GM12878 (cell line): ENCODE measurements around the gene SHISA3. TPM values are rescaled to one million over a fixed set of nuclear protein-coding genes. Genes with fewer than 3 reads are reported as not detected.
A peak's percentile ranks its signal among the peaks of the same experiment; 100 is the strongest.

ENCODE experiments used
- ATAC-seq: fragments of 200-7000 bp; cut with Tn5 transposase; 3 replicates; pipeline ENCODE4 v1.9.1; 2020; ENCODE audit warnings: mild to moderate bottlenecking, moderate library complexity
- BruUV-seq: library from RNA; stranded (reverse); fragments of 400-500 nt; replicated peaks from 2 replicates; lab custom pipeline; 2021; lab: Mats Ljungman, UMichigan
- CTCF ChIA-PET: fragments of 300-600 bp; sonication (Branson Sonifier 250); formaldehyde crosslinking; extraction: SDS; loops from one replicate; lab custom pipeline; 2021; ENCODE audit warnings: inconsistent platforms; lab: Yijun Ruan, JAX
- POLR2A ChIA-PET: fragments of 350-600 bp; formaldehyde crosslinking; extraction: SDS; loops from one replicate; lab custom pipeline; 2021; ENCODE audit warnings: inconsistent platforms; lab: Charles Lee
- RAD21 ChIA-PET: fragments of 300-600 bp; sonication (Branson Sonifier 250); formaldehyde crosslinking; loops from one replicate; lab custom pipeline; 2023; ENCODE audit warnings: antibody characterized with exemption; ENCODE audit not compliant: unreplicated experiment; lab: Charles Lee
- SMC1A ChIA-PET: fragments of 300-600 bp; sonication (Branson Sonifier 250); formaldehyde crosslinking; loops from one replicate; lab custom pipeline; 2023; ENCODE audit not compliant: unreplicated experiment, uncharacterized antibody; lab: Charles Lee
- DNase-seq: peaks from one replicate; pipeline ENCODE4 v3.0.0-alpha.2; 2011; ENCODE audit warnings: low read depth, low spot score
- FAIRE-seq: peaks from 3 replicates; lab custom pipeline; 2011; peaks lifted over from hg19 to GRCh38; lab: Jason Lieb, UNC
- H2AFZ ChIP-seq: 2 replicates; pipeline ENCODE4 v1.6.0; 2011; ENCODE audit warnings: low read depth, low read length, control low read depth; ENCODE audit not compliant: control insufficient read depth
- H3K27ac ChIP-seq: 2 replicates; pipeline ENCODE4 v1.5.1; 2011; ENCODE audit warnings: control low read depth; ENCODE audit not compliant: control insufficient read depth, insufficient read depth
- H3K27me3 ChIP-seq, 2 experiments: replicated peaks in 1 of 2; 2 replicates each; pipeline versions ENCODE4 v1.6.0 to v1.6.1; 2011; ENCODE audit warnings: low read length in 1 of 2; ENCODE audit not compliant: control insufficient read depth in 2 of 2, insufficient read depth in 2 of 2
- H3K36me3 ChIP-seq, 2 experiments: 2 replicates each; pipeline ENCODE4 v1.5.1; 2011; ENCODE audit warnings: low read length in 1 of 2; ENCODE audit not compliant: control insufficient read depth in 2 of 2, insufficient read depth in 2 of 2
- H3K4me1 ChIP-seq: 2 replicates; pipeline ENCODE4 v1.6.1; 2011; ENCODE audit warnings: mild to moderate bottlenecking, low read length, moderate library complexity, mixed read lengths; ENCODE audit not compliant: control insufficient read depth, insufficient read depth
- H3K4me2 ChIP-seq: 2 replicates; pipeline ENCODE4 v1.6.0; 2011; ENCODE audit warnings: control low read depth; ENCODE audit not compliant: control insufficient read depth, insufficient read depth
- H3K4me3 ChIP-seq: fragments of 200-600 bp; sonication (generic); 2 replicates; pipeline ENCODE4 v1.5.1; 2016
- H3K79me2 ChIP-seq: 2 replicates; pipeline ENCODE4 v1.6.0; 2011; ENCODE audit warnings: low read length; ENCODE audit not compliant: control insufficient read depth, insufficient read depth
- H3K9ac ChIP-seq: 2 replicates; pipeline ENCODE4 v1.8.0; 2011; ENCODE audit warnings: low read length, control low read depth, mixed read lengths; ENCODE audit not compliant: control insufficient read depth, insufficient read depth
- H3K9me3 ChIP-seq: replicated peaks from 3 replicates; pipeline ENCODE4 v1.5.1; 2011; ENCODE audit warnings: mild to moderate bottlenecking, low read length; ENCODE audit not compliant: control insufficient read depth, insufficient read depth
- H4K20me1 ChIP-seq: 2 replicates; pipeline ENCODE4 v1.6.0; 2011; ENCODE audit not compliant: control insufficient read depth, insufficient read depth
- HDAC6 ChIP-seq: fragments of 200-600 bp; sonication (generic); IDR thresholded peaks from one replicate; pipeline ENCODE4 v1.8.0; 2017; ENCODE audit warnings: antibody characterized with exemption; ENCODE audit not compliant: unreplicated experiment
- RAD21 ChIP-seq: IDR thresholded peaks from 2 replicates; pipeline ENCODE4 v1.6.1; 2011; ENCODE audit warnings: mild to moderate bottlenecking, low read depth, low read length, moderate library complexity; ENCODE audit not compliant: insufficient read depth
- whole genome bisulfite sequencing: methylation state at CpG from one replicate; pipeline ENCODE4 v1.1.6; 2016; ENCODE audit warnings: low lambda C conversion rate; ENCODE audit not compliant: insufficient replicate concordance, insufficient coverage; ENCODE audit errors: missing lambda C conversion rate; 5-methylcytosine and 5-hydroxymethylcytosine counted together
- in situ Hi-C: fragments of 300-500 bp; cut with MboI; formaldehyde crosslinking; loops from 9 replicates; pipeline ENCODE4 v1.14.3; 2018; ENCODE audit warnings: mixed read lengths
- intact Hi-C: fragments of 100-400 bp; cut with micrococcal nuclease; formaldehyde crosslinking; loops from one replicate; pipeline ENCODE4 v1.14.2; 2022; ENCODE audit not compliant: unreplicated experiment
- polyA plus RNA-seq, 11 experiments: library from polyadenylated mRNA; depleted of rRNA in 4 of 11; unstranded in 6 of 11; stranded (reverse) in 5 of 11; fragments of >200 nt; fragmentation: Nextera tagmentation in 4 of 11; fragmentation: Illumina TruSeq in 1 of 11; extraction: Ambion mirVana in 4 of 11; extraction: Trizol in 1 of 11; gene quantifications; 1 replicate in 1 of 11; 2 replicates in 10 of 11; pipeline versions ENCODE4 v1.2.1 to v1.2.3, GENCODE V29; 2011 to 2016; ENCODE audit warnings: inconsistent platforms in 2 of 11, missing spikeins in 2 of 11, low read depth in 1 of 11
- total RNA-seq, 4 experiments: library from RNA; depleted of rRNA in 3 of 4; stranded (reverse); fragments of >200 nt in 3 of 4; fragmentation: Illumina TruSeq in 1 of 4; extraction: Trizol in 1 of 4; gene quantifications; 2 replicates each; pipeline versions ENCODE4 v1.2.1 to v1.2.3, GENCODE V29; 2013 to 2021
- TF ChIP-seq, protein P1 (sequence below), 3 experiments: IDR thresholded peaks in 2 of 3; conservative IDR thresholded peaks in 1 of 3; 2 replicates each; pipeline ENCODE4 v1.5.1; 2011; ENCODE audit warnings: low read depth in 3 of 3, low read length in 3 of 3, mild to moderate bottlenecking in 3 of 3, control low read depth in 2 of 3, moderate library complexity in 2 of 3, inconsistent platforms in 1 of 3, mixed read lengths in 1 of 3; ENCODE audit not compliant: control insufficient read depth in 2 of 3, insufficient read depth in 1 of 3; ENCODE audit errors: extremely low read depth in 1 of 3

SHISA3 gene
- total and polyA plus RNA-seq, 10 of the 15 experiments (the other 5 are each of a cell fraction or from before 2014, with no cell fraction given), result 0.03 to 7.2 (median 4.4) TPM

DNA sequence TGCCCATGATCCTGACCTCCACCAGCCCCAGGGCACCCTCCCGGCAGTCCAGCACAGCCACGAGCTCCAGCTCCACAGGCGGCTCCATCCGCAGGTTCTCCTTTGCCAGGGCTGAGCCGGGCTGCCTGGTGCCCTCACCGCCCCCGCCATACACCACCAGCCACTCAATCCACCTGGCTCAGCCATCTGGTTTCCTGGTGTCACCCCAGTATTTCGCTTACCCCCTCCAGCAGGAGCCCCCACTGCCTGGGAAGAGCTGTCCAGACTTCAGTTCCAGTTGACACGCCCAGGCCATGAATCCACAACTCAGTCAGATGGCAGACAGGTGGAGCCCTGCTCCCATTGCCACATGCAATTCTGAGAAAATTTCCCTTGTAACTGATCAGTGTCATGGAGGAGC lies 3.9 kb downstream of the SHISA3 start:
- no peak for FAIRE-seq
- H3K9ac ChIP-seq, result no peak overlapping the region
- no peaks in the 10 kb centered on the region for H3K9me3 ChIP-seq
- in situ Hi-C loops, result no loop called here
- H4K20me1 ChIP-seq, result no peaks in the 10 kb centered on the region
- no peak overlapping the region for H3K4me2 ChIP-seq
- H3K36me3 ChIP-seq, result no peaks in the 10 kb centered on the region
- ATAC-seq, result no peak
- 89% methylated on average over 9 of the region's 9 CpGs for WGBS
- POLR2A ChIA-PET, result interaction anchor here (0.6 kb wide), 1 partner anchor 153 kb away, joined by 3 read pairs; no protein-coding TSS in a partner anchor
- peaks cover 2 to 10% of the 10 kb centered on the region in 2 experiments; a peak in 3 of 4 replicates for H3K27me3 ChIP-seq
- DNase-seq, result no peak
- TF ChIP-seq RAD21, result 0 out of 2 replicates have a peak, but pooled peaks have one; percentile 9
- TF ChIP-seq, protein P1, sequence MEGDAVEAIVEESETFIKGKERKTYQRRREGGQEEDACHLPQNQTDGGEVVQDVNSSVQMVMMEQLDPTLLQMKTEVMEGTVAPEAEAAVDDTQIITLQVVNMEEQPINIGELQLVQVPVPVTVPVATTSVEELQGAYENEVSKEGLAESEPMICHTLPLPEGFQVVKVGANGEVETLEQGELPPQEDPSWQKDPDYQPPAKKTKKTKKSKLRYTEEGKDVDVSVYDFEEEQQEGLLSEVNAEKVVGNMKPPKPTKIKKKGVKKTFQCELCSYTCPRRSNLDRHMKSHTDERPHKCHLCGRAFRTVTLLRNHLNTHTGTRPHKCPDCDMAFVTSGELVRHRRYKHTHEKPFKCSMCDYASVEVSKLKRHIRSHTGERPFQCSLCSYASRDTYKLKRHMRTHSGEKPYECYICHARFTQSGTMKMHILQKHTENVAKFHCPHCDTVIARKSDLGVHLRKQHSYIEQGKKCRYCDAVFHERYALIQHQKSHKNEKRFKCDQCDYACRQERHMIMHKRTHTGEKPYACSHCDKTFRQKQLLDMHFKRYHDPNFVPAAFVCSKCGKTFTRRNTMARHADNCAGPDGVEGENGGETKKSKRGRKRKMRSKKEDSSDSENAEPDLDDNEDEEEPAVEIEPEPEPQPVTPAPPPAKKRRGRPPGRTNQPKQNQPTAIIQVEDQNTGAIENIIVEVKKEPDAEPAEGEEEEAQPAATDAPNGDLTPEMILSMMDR (IDR thresholded peaks at IDR 0.05 in 2 of 3, conservative IDR thresholded peaks at IDR 0.05 in 1 of 3; ENCODE audit: control insufficient read depth in 2 of 3, extremely low read depth in 1 of 3, insufficient read depth in 1 of 3, low read depth in 3 of 3, low read length in 3 of 3), result peak in 2 of 3 experiments; percentile 10 to 35; a peak in 3 of 6 replicates
- no peak for TF ChIP-seq HDAC6
- TF ChIP-seq, all 136 proteins: peak for 2
- BruUV-seq, result no TSS peak
- Histone ChIP-seq H3K79me2 (no peaks in the 10 kb centered on the region), H2AFZ (no peak overlapping the region), H3K4me1 (peaks cover 12% of the 10 kb centered on the region), H3K4me3 (no peak overlapping the region), H3K27ac (no peak overlapping the region)
- ChIA-PET SMC1A (interaction anchor here (0.8 to 3.4 kb wide), 4 partner anchors 30 to 119 kb away, joined by 3 to 21 read pairs (median 6); no protein-coding TSS in a partner anchor), RAD21 (interaction anchor here (0.5 to 2.0 kb wide), 3 partner anchors 30 to 178 kb away, joined by 4 to 5 read pairs (median 5); no protein-coding TSS in a partner anchor), CTCF (interaction anchor here (1.4 to 2.4 kb wide), 3 partner anchors 11 to 120 kb away, joined by 6 to 8 read pairs (median 7); no protein-coding TSS in a partner anchor)
- intact Hi-C loops, result no loop called here
